HG02885 (cell line): ENCODE measurements around the gene IL12B.
"Not testable (repeated sequence)": the region's sequence is repeated elsewhere in the genome, so short reads cannot be mapped to it uniquely, and the experiment has no call there.

ENCODE experiments used
- ATAC-seq: cut with Tn5 transposase; IDR thresholded peaks from one replicate; pipeline ENCODE4 v1.9.1; 2021; ENCODE audit warnings: mild to moderate bottlenecking; ENCODE audit not compliant: unreplicated experiment, poor library complexity

Gene IL12B

GRCh38 chr5:159330131-159330800 is at the start of gene IL12B:
Gene IL12B, minus strand, starts transcription at chr5:159330487. Its CDS starts 3,705 bp downstream, at chr5:159326782.
- ATAC-seq, result no peak

DNA sequence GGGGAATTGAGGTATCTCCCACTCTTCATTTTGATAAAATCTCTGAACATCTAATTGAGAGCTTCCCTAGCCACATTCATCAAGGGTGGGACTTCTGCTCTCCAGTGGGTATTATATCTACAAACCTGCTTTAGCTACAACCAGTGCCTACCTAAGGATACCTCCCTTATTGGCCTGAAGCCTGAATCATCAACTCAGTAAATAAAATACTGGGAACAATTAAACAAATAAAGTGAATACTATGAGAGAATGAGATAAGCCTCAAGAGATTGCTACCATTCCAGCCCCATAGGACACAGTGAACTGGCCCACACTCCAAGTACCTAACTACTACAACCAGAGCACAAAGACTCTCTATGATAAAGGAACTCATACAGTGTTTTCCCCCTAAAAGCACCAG is 47.4 kb upstream of the IL12B start:
- no peak for ATAC-seq

DNA sequence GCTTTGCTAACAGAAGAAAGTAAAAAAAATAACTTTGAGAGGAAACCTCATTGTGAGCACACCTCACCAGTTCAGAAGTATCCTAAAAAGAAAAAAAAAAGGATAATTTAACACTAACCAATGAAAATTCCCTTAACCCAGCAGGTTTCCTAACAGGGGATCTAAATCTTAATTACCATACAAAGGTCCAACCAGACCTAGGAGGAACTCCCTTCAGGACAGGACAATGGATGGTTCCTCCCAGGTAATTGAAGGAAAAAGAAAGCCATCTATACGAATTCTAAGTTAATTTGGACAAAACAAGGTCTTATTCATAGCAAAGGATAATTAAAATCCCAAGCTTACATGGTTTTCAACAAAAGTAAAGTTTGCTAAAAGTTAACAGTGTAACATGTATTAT is 37.6 kb upstream of the IL12B start:
- ATAC-seq, result not testable (repeated sequence)

DNA sequence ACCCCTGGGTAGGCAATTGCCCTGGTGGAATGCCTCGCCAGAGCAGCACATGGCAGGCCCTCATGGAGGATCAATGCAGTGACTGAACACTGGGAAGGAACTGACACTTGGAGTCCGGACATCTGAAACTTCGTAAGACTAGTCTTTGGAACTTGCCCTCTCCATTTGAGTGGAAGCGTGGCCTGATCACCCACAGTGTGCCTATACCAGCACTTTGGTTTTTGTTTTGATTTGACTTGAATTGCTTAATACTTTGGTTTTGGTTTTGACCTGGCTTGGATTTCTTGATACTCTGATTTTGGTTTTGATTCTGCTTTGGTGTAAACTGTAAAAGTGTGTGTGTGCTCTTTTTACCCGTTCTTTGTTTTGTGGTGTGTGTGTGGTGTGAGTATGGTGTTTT is 36.5 kb upstream of the IL12B start:
- not testable (repeated sequence) for ATAC-seq

- ATAC-seq, result no peak
Measured at GRCh38 chr5:159362220-159362619, 31.9 kb upstream of the IL12B start.

DNA sequence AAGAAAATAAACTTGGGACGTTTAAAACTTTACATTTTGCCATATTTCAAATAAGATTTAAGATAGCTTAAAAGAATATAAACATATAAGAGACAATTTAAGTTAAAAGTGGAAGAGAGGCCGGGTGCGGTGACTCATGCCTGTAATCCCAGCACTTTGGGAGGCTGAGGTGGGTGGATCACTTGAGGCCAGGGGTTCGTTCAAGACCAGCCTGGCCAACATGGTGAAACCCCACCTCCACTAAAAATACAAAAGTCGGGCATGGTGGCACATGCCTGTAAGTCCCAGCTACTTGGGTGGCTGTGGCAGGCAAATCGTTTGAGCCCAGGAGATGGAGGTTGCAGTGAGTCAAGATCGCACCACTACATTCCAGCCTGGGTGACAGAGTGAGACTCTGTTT is 29.6 kb upstream of the IL12B start:
- not testable (repeated sequence) for ATAC-seq

DNA sequence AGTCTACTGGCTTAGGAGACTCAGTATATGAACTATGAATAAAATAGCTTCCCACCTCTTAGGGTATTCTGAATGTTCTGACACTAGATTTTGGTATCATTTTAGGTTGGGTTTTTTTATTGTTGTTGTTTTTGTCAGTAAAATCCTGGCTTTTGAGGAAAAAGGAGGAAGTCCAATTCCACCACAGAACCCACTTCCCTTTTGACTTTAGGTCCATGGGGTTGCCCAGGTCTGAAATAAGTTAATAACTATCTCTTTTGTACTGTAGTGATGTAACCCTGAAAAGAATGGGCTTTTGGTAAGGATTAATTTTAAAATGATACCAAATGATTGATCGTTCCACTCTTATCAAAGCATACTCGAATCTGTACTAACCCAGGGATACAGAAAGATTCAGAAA is 29.1 kb upstream of the IL12B start:
- ATAC-seq, result no peak

DNA sequence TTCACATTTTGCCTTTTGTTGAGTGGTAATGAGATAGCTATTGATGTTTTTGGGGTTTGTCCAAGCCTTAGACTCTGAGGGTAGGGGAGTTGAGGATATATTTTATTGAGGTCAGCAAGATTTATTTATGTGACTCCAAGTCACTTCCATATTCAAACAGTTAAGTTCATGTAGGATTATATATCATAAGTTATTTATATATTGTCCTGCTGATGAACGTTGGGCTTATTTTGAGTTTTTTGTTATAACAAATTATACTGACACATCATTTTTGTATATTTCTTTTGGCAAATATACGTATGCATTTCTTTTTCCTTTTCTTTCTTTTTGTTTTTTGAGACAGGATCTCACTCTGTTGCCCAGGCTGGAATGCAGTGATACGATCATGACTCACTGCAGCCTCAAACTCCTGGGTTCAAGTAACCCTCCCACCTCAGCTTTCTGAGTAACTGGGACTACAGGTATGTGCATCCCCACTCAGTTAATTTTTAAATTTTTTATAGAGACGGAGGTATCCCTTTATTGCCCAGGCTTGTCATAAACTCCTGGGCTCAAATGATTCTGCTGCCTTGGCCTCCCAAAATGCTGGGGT is 23.5 kb upstream of the IL12B start:
- ATAC-seq, result no peak

DNA sequence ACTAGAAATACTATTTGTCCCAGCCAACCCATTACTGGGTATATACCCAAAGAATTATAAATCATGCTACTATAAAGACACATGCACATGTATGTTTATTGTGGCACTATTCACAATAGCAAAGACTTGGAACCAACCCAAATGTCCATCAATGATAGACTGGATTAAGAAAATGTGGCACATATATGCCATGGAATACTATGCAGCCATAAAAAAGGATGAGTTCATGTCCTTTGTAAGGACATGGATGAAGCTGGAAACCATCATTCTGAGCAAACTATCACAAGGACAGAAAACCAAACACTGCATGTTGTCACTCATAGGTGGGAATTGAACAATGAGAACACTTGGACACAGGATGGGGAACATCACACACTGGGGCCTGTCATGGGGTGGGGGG is 20.4 kb upstream of the IL12B start:
- ATAC-seq, result not testable (repeated sequence)

DNA sequence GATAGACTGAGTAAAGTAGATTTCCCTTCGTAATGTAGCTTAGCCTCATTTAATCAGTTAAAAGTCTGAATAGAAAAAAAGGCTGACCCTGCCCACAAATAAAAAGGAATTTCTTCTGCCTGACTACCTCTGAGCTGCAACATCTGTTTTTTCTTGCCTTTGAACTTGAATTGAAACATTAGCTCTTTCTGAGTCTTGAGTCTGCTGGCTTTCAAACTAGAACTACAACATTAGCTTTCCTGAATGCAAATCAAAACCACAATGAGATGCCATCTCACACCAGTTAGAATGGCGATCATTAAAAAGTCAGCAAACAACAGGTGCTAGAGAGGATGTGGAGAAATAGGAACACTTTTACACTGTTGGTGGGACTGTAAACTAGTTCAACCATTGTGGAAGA is 19.9 kb upstream of the IL12B start:
- not testable (repeated sequence) for ATAC-seq

DNA sequence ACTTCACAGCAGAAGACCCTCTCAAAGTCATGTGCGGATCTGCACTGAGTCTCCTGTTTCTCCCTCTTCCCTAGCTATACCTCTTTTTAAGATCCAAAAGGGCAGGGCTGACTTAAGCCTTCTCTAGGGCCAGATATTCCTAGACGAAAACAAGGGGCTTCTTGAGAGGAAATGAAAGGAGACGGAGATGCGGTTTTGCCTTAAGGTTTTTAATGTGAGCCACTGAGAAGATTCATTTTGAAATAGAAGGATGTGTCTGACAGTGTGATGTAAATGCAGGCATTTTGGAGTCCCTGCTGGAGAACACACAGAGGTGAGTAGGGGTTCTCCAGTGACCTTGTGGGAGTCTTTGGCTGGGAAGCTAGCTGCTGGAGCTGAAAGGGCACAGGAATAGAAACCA is 15.6 kb upstream of the IL12B start:
- ATAC-seq, result no peak

DNA sequence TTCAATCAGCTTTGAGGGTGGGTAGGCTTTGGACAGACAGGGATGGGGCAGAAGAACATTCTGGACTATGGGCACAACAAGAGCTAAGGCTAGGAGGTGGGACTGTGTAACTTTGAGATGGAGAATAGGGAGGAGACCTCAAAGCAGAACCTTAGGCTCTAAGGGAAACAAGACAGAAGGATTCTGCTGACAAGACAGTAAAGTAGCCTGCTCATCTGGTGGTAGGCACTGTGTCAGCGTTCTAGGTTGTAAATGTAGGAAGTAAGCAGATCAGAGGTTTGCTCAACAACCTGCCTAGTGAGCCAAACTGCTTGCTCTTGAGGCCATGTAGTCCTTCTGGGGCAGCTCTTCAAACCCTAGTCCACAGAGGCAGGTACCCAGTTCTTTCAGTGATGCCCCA is 15.0 kb upstream of the IL12B start:
- no peak for ATAC-seq

DNA sequence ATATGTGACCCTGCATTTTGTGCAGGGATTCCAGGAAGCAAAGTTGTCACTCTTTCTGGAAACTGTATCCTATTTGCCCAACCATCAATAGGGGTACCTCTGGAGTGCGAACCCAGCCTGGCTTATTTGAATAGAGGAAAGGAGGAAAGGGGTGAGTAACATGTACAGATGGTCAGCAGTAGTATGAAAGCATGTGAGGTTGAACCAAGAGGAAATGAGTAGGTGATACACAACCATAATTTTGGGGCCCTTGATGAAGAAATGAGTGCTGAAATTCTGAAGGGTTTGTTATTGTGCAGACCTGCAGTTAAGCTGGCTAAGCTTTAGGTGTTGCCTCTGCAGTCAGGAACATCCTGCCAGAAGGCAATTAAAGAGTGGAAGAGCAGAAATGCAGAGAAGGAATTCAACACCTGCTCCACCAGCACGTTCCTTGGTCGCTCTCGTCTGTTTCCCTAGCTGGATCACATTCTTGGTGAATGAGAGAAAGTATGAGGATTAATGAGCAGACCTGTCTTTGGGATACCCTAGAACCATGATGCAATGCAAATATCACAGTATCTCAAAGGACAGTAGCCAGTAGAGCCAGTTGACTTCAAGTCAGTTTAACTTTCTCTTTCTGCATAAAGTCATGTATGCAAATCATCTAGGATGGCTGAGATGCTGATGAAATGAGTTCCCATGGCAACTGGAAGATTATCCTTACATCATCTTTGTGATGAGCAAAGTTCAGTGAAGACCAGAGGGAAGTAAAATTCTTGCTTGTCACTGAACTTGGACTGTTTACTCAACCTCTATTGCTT is 13.2 kb upstream of the IL12B start:
- peak; percentile 41 for ATAC-seq

DNA sequence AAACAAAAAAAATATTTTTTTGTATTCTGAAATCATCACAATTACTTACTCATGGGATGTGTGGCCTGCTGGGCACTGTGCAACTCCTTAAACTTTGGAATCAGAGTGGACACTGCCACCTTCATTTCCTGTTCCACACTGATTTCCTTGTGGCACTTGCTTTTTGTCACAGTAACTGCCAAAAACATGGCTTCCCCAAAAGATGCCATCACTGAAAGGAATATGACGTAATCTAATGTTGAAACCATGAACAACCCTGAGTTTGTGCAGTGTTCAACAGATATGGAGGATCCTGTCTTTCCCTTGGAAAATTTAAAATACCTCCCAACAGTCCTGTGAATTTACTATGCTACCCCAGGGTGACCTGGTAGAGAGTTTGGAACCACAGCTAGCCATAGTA is 12.6 kb upstream of the IL12B start:
- no peak for ATAC-seq

DNA sequence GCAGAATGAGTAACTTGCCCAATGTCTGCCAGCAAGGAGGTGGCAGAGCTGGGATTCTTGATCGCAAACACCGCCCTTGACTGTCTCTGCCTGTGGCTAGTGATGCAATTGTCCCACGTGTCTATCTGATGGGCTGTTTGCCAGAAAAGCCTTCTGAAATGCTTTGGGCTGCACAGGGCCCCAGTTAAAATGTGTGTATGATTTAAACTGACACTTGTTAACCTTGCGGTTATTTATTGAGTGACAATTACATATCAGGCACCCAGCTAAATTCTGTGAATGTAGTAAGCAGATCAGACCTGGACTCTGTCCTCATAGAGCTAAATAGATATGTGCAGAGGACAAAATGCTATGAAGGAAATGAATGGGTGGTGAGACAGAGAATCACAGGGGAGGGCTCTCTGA is 11.6 kb upstream of the IL12B start:
- ATAC-seq, result no peak

- ATAC-seq, result no peak
Measured at GRCh38 chr5:159341145-159341544, 10.9 kb upstream of the IL12B start.

GRCh38 chr5:159340511-159340910 is 10.2 kb upstream of the IL12B start:
- ATAC-seq, result no peak

GRCh38 chr5:159339460-159339859 is 9.2 kb upstream of the IL12B start:
- no peak for ATAC-seq

GRCh38 chr5:159338118-159338517 is 7.8 kb upstream of the IL12B start:
- no peak for ATAC-seq

GRCh38 chr5:159337016-159337955 is 7.0 kb upstream of the IL12B start:
- ATAC-seq, result no peak
